Fibroblast of lung (primary cell): ENCODE data around the gene PAEP.

Experiments
- EZH2 ChIP-seq: IDR thresholded peaks from 2 replicates; pipeline ENCODE4 v1.5.1; 2012; ENCODE audit warnings: low read length, control low read depth, mild to moderate bottlenecking; ENCODE audit errors: missing control alignments
- TF ChIP-seq, protein P1 (sequence below), 2 donors: IDR thresholded peaks in 1 of 2; conservative IDR thresholded peaks in 1 of 2; 1 replicate in 1 of 2; 2 replicates in 1 of 2; pipeline ENCODE4 v1.5.1; 2011 to 2012; ENCODE audit warnings: low read length in 2 of 2, control low read depth in 1 of 2, inconsistent platforms in 1 of 2, low read depth in 1 of 2, mild to moderate bottlenecking in 1 of 2

DNA sequence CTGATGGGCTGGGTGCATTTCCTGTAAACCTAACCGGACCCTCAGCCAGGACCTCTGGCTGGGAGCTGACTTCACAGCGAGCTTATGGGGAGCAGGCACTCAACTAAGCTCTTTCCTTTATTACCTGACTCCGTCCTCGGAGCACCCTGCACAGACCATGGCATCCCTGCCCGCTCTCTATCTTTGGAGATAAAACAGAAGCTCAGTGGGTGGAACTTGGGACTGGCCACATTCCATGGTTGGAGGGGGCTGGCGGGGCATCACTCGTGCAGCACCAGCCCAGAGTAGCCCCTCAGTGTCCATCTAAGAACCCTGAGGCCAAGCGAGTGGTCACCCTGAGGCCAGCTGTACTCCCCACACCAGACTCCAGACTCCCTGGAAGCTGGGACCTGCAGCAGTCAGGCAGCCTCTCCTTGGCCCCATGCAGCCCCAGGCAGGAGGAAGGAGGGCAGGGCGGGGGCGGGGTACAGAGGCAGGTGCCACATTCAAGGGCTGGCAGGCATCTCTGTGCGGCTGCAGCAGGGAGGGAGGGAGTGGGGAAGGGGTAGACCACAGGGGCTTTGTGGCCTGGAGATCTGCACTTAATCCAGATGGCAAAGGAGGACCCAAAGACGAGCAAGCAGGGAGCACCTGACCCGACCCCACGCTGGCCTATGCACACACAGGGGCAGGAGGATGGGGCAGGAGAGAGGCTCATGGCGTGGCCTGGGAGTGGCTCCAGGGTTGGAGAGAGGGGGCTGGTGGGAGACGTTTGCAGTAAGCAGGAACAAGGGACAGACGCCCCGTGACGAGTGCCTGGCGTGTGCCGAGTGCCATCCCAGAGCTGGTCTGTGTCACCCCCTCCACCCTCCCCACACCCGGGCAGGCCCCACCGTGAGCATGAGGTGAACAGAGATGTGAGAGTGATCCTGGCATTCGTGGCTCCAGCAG lies 51.7 kb downstream of the PAEP start:
- TF ChIP-seq, protein P1, sequence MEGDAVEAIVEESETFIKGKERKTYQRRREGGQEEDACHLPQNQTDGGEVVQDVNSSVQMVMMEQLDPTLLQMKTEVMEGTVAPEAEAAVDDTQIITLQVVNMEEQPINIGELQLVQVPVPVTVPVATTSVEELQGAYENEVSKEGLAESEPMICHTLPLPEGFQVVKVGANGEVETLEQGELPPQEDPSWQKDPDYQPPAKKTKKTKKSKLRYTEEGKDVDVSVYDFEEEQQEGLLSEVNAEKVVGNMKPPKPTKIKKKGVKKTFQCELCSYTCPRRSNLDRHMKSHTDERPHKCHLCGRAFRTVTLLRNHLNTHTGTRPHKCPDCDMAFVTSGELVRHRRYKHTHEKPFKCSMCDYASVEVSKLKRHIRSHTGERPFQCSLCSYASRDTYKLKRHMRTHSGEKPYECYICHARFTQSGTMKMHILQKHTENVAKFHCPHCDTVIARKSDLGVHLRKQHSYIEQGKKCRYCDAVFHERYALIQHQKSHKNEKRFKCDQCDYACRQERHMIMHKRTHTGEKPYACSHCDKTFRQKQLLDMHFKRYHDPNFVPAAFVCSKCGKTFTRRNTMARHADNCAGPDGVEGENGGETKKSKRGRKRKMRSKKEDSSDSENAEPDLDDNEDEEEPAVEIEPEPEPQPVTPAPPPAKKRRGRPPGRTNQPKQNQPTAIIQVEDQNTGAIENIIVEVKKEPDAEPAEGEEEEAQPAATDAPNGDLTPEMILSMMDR (conservative IDR thresholded peaks at IDR 0.05 in 1 of 2, IDR thresholded peaks at IDR 0.05 in 1 of 2; ENCODE audit: low read depth in 1 of 2, low read length in 2 of 2) = no peak
- no peak for TF ChIP-seq EZH2
